Activated CD4-positive, alpha-beta memory T cell treated with anti-CD3 and anti-CD28 coated beads, Interleukin-2, amount 10 ng/mL, durations not matched to agents 7 days and 5 days (primary cell): ENCODE results near the gene TMEM179. TPM values are rescaled to one million over a fixed set of nuclear protein-coding genes. Genes with fewer than 3 reads are reported as not detected.

Source experiments
- CTCF ChIA-PET: fragments of 350-600 bp; sonication (Branson Sonifier 250); formaldehyde crosslinking; loops from one replicate; lab custom pipeline; 2021; ENCODE audit warnings: antibody characterized with exemption, inconsistent platforms; lab: Charles Lee
- POLR2A ChIA-PET: fragments of 350-600 bp; sonication (Branson Sonifier 250); formaldehyde crosslinking; loops from one replicate; lab custom pipeline; 2021; ENCODE audit warnings: antibody characterized with exemption; lab: Charles Lee
- DNase-seq: peaks from one replicate; pipeline ENCODE4 v3.0.0-alpha.2; 2020
- H3K27ac Mint-ChIP-seq: one replicate; pipeline ENCODE4 v1.8.0; 2021; ENCODE audit warnings: mild to moderate bottlenecking, mixed read lengths
- H3K27me3 Mint-ChIP-seq: one replicate; pipeline ENCODE4 v1.8.0; 2021; ENCODE audit warnings: mixed read lengths
- H3K36me3 Mint-ChIP-seq: one replicate; pipeline ENCODE4 v1.8.0; 2021; ENCODE audit warnings: low read depth, mixed read lengths
- H3K4me1 Mint-ChIP-seq: one replicate; pipeline ENCODE4 v1.8.0; 2021; ENCODE audit warnings: mixed read lengths
- H3K4me3 Mint-ChIP-seq: one replicate; pipeline ENCODE4 v1.8.0; 2021; ENCODE audit warnings: mild to moderate bottlenecking, mixed read lengths
- H3K9me3 Mint-ChIP-seq: one replicate; pipeline ENCODE4 v1.8.0; 2021; ENCODE audit warnings: mixed read lengths
- total RNA-seq, 2 experiments: library from RNA; stranded (reverse); gene quantifications; one replicate each; pipeline ENCODE4 v1.2.3, GENCODE V29; 2021

Gene TMEM179
- total RNA-seq, 2 experiments from 2014 or later: not detected

DNA sequence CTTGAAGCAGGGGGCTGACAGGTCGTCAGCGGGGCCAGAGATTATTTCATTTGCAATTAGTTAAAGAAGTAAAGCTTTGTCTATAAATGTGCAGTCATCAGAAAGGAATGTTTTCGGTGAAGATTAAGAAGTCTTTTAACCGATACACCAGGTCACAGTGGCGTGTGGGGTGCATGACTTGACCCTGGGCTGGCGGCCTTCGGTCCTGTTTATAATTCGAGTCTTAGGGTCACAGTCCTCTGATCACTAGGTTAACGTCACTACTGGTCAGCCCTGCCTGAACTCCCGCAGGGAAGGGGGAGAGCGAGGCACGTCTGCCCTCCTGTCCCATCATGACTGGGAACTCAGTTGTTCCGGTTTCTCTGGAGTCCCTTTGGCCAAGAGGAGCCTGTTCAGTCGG, 30.0 kb downstream of the TMEM179 start:
- DNase-seq: no peak
- no peaks in the 10 kb centered on the region for H3K4me1 Mint-ChIP-seq
- no peaks in the 10 kb centered on the region for H3K36me3 Mint-ChIP-seq
- no peaks in the 10 kb centered on the region for H3K27me3 Mint-ChIP-seq
- H3K9me3 Mint-ChIP-seq: no peaks in the 10 kb centered on the region
- no peak overlapping the region for H3K4me3 Mint-ChIP-seq
- H3K27ac Mint-ChIP-seq: no peak overlapping the region
- POLR2A ChIA-PET: no interaction called here
- CTCF ChIA-PET: no interaction called here

DNA sequence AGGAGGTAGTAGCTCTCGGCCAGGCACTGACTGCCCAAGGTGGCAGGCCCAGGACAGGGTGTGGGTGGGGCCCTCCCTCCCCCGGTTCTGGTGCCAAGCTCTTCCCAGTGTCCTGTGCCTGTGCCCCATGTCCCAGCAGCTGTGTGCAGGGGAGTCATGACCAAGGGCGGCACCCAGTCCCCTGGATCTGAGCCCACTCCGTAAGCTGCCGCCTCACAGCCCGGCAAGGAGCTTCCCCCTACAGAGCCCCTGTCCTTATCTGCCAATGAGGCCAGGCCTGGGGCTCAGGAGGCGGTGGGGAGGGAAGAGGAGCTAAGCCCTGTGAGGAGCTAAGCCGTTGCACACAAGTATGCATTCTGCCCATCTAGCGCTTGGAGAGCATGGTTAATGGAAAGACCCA, 30.6 kb downstream of the TMEM179 start:
- Mint-ChIP-seq H3K27me3 (no peaks in the 10 kb centered on the region), H3K4me3 (no peak overlapping the region), H3K27ac (no peak overlapping the region), H3K4me1 (no peaks in the 10 kb centered on the region), H3K9me3 (no peaks in the 10 kb centered on the region), H3K36me3 (no peaks in the 10 kb centered on the region)
- CTCF ChIA-PET: no interaction called here
- POLR2A ChIA-PET: no interaction called here
- DNase-seq: no peak

DNA sequence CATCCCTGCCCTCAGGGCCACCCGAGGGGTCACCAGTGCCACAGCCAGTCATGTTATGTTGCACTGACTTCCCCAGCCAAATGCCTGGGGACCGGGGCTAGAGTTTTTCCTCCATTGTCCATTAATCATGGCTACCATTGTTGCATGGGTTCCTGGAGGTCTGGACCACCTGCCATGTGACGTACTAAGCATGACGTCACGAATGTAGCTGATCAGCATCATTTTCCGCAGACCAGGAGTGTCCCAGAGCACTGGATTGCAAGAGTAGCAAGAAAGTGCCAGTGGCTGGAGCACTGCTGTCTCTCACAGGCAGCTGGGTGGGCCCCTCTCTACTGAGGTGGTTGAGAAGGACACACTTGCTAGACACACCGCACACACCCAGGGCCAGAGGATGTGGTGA, 31.9 kb downstream of the TMEM179 start:
- DNase-seq: no peak
- no peak overlapping the region for H3K4me3 Mint-ChIP-seq
- CTCF ChIA-PET: no interaction called here
- POLR2A ChIA-PET: no interaction called here
- H3K9me3 Mint-ChIP-seq: no peaks in the 10 kb centered on the region
- no peaks in the 10 kb centered on the region for H3K27me3 Mint-ChIP-seq
- H3K27ac Mint-ChIP-seq: no peak overlapping the region
- no peaks in the 10 kb centered on the region for H3K36me3 Mint-ChIP-seq
- no peaks in the 10 kb centered on the region for H3K4me1 Mint-ChIP-seq

DNA sequence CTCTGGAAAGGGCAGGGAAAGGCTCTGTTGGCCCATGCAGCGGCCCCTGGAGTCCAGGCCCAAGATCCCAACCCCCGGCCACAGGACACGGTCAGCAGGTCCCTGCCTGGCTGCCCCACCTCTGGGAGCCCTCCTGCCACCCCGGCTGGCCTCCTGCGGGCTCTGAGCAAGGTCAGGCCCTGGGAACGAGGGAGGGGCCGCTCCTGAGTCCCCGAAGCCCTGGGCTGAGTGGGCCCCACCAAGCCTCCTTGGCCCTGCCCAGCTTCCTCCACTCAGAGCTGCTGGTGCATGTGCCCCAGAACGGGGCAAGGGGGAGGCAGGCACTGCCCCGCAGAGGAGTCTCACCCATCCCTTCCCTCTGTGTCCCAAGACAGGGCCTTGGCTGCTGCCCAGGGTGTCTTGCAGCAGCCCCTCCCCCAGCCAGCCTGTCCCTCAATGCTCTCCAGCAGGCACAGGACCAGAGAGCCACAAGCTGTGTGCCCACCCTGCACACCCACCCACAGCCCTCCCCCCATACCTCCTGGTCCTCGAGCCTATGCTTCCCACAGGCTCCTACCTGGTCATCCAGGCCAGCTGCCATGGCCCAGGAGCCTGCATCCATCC, 32.4 kb downstream of the TMEM179 start:
- Mint-ChIP-seq H3K4me1 (no peaks in the 10 kb centered on the region), H3K27ac (no peak overlapping the region), H3K9me3 (no peaks in the 10 kb centered on the region), H3K36me3 (no peaks in the 10 kb centered on the region), H3K27me3 (no peaks in the 10 kb centered on the region), H3K4me3 (no peak overlapping the region)
- no peak for DNase-seq
- ChIA-PET POLR2A (no interaction called here), CTCF (no interaction called here)

DNA sequence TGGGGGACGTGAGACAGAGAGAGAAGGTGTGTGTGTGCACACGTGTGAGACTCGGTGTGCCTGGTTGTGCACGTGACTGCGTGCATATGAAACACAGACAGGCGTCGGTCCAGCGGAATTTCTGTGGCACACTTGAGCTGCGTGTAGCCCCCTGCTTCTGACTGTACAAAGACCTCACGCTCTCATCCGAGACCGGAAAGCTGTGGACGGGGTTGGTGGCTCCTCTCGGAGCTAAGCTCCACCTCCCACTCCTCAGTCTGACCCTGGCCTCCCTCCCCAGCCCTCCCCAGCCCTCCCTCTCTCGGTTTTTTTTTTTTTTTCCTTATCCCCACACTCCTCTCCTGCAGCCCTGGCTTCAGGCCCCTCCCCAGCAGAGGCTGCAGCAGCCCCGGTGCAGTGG, 33.3 kb downstream of the TMEM179 start:
- no peaks in the 10 kb centered on the region for H3K4me1 Mint-ChIP-seq
- POLR2A ChIA-PET: no interaction called here

DNA sequence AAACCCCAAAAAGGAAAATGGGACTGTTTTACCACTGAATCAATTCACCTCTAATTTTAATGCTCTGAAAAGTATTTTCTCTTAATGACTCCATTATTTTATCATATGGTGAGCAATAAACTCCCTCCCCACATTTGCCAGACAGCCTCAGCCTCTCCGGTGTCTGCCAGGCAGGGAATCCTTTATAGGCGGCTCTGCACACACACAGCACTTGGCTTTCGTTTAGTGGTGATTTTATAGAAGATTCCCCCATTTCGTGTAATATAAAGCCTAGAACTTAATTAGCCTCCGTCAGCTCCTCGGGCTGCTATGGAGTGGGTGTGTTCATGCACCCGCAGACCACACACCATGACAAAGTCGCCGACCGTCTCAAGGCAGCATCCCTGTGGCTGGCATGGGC, 35.1 kb downstream of the TMEM179 start:
- H3K9me3 Mint-ChIP-seq: no peaks in the 10 kb centered on the region
- no peak overlapping the region for H3K4me3 Mint-ChIP-seq
- ChIA-PET POLR2A (no interaction called here), CTCF (no interaction called here)
- H3K27ac Mint-ChIP-seq: no peak overlapping the region
- no peaks in the 10 kb centered on the region for H3K4me1 Mint-ChIP-seq
- H3K27me3 Mint-ChIP-seq: no peaks in the 10 kb centered on the region
- DNase-seq: no peak
- no peaks in the 10 kb centered on the region for H3K36me3 Mint-ChIP-seq

More for the DNA sequence above, 33.3 kb downstream of the TMEM179 start:
- CTCF ChIA-PET: no interaction called here
- no peaks in the 10 kb centered on the region for H3K9me3 Mint-ChIP-seq
- no peak overlapping the region for H3K4me3 Mint-ChIP-seq
- no peak for DNase-seq
- no peaks in the 10 kb centered on the region for H3K27me3 Mint-ChIP-seq
- H3K36me3 Mint-ChIP-seq: no peaks in the 10 kb centered on the region
- H3K27ac Mint-ChIP-seq: no peak overlapping the region

DNA sequence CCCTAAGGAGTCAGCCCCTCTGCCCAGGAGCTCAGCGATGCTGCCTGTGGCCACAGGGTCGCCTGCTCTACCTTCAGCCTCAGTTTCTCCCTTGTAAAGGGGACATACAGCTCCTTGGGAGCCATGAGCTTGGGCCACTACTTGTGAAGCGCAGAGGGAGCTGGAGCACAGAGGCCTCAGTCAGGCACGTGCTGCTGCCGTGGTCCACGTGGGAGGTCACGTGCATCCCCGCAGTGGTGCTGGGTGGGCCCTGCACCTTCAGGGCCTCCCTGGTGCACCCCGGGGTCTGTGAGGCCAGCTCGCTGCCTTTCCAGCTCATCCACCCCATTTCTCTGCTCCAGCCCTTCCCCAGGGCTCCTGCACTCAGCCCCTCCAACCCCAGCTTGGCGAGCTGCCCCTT, 36.0 kb downstream of the TMEM179 start:
- H3K9me3 Mint-ChIP-seq: no peaks in the 10 kb centered on the region
- CTCF ChIA-PET: no interaction called here
- DNase-seq: no peak
- POLR2A ChIA-PET: no interaction called here
- H3K36me3 Mint-ChIP-seq: no peaks in the 10 kb centered on the region
- H3K27ac Mint-ChIP-seq: no peak overlapping the region
- H3K27me3 Mint-ChIP-seq: no peaks in the 10 kb centered on the region
- H3K4me3 Mint-ChIP-seq: no peak overlapping the region
- no peaks in the 10 kb centered on the region for H3K4me1 Mint-ChIP-seq

DNA sequence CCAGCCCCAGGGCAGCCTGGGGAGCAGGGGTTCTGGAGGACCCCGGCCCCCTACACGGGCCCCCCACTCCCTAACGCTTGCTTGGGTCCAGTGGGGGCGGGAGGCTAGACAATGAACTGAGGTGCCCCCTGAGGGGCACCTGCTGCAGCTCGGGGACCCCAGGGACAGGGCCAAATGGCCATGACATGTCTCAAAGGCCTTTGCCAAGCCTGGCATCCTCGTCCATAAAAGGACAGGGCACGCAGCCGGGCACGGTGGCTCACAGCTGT, 36.7 kb downstream of the TMEM179 start:
- no peaks in the 10 kb centered on the region for H3K27me3 Mint-ChIP-seq
- no peaks in the 10 kb centered on the region for H3K9me3 Mint-ChIP-seq
- no peak overlapping the region for H3K4me3 Mint-ChIP-seq

DNA sequence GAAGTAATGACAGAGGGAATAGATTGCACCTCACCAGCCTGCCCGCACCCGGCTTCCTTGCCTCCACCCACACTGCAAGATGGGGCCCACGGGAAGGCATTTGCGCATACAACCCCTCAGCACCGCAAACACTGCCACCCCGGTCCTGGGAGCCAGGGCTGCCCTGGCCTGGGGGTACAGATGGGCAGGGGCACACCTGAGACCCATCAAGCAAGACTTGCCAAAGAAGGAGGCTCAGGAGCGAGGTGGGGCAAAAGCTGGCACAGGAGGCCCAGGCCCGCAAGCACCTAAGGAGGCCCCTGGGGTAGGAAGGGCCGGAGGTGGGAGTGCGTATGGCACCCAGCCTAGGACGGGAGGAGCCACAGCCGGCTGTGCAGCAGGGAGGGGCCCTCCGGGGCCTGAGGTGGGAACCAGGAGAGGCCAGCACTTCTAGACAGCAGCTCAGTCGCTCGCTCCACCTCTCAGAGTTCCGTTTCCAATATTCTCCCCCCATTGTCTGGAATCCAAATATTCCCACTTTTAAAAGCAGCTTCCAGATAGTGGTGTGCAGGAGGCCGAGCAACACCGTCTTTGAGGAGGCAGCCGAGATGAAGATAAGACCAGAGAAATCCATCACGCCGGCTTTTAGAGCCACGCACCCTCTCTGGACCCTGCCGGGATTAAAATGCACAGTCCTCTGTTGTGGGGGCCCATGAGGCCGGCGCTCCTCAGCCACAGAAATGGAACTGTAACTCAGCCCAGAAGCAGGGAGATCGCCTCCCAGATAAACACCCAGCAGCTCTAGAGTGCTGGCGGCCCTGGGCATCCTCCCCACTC, 37.2 kb downstream of the TMEM179 start:
- ChIA-PET POLR2A (no interaction called here), CTCF (interaction anchor here (0.7 kb wide), 1 partner anchor 83 kb away, joined by 4 read pairs; no protein-coding TSS in a partner anchor)
- Mint-ChIP-seq H3K4me3 (no peak overlapping the region), H3K36me3 (no peaks in the 10 kb centered on the region), H3K27me3 (no peaks in the 10 kb centered on the region), H3K4me1 (no peaks in the 10 kb centered on the region), H3K27ac (no peak overlapping the region), H3K9me3 (no peaks in the 10 kb centered on the region)
- no peak for DNase-seq

More for the DNA sequence above, 36.7 kb downstream of the TMEM179 start:
- Mint-ChIP-seq H3K4me1 (no peaks in the 10 kb centered on the region), H3K27ac (no peak overlapping the region), H3K36me3 (no peaks in the 10 kb centered on the region)
- no peak for DNase-seq
- CTCF ChIA-PET: interaction anchor here (0.7 kb wide), 1 partner anchor 84 kb away, joined by 4 read pairs; no protein-coding TSS in a partner anchor
- POLR2A ChIA-PET: no interaction called here

DNA sequence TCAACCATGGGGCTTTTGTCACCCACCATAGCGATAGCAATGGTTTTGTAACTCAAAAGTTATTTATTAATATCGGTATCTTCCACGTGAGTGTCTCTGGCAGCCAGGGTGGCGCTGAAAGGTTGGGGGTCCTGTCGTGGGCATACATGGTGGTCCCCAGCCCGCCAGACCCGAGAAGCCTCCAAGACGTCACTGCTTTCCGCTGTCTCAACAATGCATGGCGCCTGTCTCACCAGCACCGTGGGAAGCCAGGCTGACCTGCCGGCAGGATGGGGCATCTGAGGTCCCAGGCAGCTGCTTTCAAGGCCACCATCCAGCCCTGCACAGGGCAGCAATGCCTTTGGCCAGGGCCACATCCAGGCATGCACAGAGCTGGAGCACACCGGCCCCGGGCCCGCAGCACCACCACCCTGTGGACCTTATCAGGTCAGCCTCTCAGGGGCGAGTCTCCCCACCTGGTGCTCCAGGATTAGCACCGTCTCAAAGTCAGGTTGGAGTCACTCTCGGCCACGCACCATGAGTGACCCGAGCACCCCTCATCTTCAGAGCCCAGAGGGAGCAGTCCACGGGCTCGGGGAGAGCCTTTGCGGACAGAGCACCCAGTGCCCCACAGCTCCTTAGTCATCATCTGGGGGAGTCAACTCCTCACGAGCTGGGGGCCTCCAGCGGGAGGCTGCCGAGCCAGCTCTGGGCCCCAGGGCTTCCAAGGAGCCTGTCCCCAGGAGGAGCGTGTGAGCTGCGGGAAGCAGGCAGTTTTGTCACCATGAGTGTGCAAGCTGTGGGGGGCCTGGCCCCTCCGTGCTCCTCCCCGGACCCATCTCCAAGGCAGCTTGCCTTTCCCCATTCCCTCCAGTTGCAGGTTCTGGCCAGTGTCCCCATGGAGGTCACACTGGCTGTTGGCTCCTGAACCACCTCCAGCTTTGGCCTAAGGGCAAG, 39.6 kb downstream of the TMEM179 start:
- ChIA-PET CTCF (interaction anchor here (0.5 to 2.8 kb wide), 7 partner anchors 10 to 973 kb away, joined by 3 to 11 read pairs (median 4); no protein-coding TSS in a partner anchor), POLR2A (no interaction called here)
- no peak for DNase-seq
- no peaks in the 10 kb centered on the region for H3K4me1 Mint-ChIP-seq
- H3K27me3 Mint-ChIP-seq: no peaks in the 10 kb centered on the region
- H3K9me3 Mint-ChIP-seq: no peaks in the 10 kb centered on the region
- H3K36me3 Mint-ChIP-seq: no peaks in the 10 kb centered on the region
- H3K27ac Mint-ChIP-seq: no peak overlapping the region
- H3K4me3 Mint-ChIP-seq: no peak overlapping the region

DNA sequence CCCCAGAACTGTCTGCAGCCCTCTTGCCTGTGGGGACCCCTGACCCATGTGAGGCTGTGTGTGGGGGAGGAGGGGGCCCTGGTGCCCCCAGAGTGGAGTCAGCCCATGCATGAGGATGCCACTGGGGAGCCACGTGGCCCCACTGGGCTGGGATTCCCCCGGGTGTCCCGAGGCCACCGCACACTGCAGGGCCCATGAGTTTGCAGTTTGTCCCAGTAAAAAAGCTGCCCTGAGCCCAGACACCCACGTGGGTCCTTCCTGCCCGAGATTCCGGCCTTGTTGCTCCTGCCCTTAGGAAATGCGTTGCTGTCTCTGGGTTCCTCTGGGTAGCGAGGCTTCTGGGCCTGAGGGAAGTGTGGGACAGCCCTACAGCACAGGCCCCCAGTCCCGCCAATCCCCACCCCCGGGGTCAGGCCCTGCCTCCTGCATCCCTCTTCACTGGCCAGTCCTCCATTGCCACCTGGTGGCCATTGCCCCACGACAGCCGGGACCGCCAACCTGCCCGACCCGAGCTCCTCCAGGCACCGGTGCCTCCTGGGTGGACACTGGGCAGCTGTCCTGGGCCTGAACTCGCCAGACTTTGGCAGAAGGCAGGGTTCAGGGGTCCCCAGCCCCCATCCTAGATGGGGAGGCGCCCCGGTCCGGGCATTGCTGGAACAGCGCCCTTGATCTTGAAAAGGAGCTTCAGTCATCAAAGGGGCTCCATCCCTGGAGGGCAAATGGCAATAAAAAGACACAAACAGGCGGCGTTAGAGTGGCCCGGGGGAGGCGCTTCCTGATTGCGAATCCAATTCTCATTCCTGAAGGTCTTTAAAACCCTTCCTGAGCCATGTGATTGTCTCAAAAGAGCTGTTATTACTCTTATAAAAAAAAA, 40.6 kb downstream of the TMEM179 start:
- Mint-ChIP-seq H3K27ac (no peak overlapping the region), H3K4me3 (no peak overlapping the region), H3K9me3 (no peaks in the 10 kb centered on the region), H3K36me3 (no peaks in the 10 kb centered on the region), H3K27me3 (no peaks in the 10 kb centered on the region), H3K4me1 (no peaks in the 10 kb centered on the region)
- peak; percentile 64 for DNase-seq
- ChIA-PET POLR2A (no interaction called here), CTCF (interaction anchor here (0.5 to 2.8 kb wide), 8 partner anchors 9 to 537 kb away, joined by 3 to 11 read pairs (median 4); no protein-coding TSS in a partner anchor)

DNA sequence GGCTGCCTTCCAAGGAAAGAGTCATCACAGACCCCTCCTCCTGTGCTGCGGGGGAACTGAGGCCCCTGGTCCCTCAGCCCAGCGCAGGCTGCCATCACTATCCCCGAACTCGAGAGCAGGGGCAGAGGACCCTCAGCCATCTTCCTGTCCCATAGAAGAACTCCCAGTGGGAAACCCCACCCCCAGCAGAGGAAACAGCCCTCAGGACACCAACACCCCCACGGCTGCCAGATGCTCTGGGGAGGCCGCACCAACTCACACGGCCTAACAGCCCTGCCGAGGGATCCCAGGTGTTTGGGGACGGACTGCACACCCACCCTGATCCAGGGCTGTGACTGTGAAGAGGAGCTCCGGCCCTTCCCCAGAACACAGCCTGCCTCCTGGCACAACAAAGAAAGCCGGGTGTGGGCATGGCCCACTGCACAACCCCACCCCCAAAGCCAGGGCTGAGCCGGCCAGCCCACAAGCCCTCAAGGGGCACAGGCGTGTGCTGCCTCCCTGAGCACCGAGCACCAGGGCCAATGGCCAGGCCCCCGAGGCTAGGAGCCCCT, 41.3 kb downstream of the TMEM179 start:
- H3K27me3 Mint-ChIP-seq: no peaks in the 10 kb centered on the region
- H3K4me1 Mint-ChIP-seq: no peaks in the 10 kb centered on the region
- no peak overlapping the region for H3K27ac Mint-ChIP-seq
- H3K36me3 Mint-ChIP-seq: no peaks in the 10 kb centered on the region
- H3K9me3 Mint-ChIP-seq: no peaks in the 10 kb centered on the region
- DNase-seq: no peak
- CTCF ChIA-PET: interaction anchor here (1.2 kb wide), 1 partner anchor 469 kb away, joined by 3 read pairs; no protein-coding TSS in a partner anchor
- POLR2A ChIA-PET: no interaction called here
- no peak overlapping the region for H3K4me3 Mint-ChIP-seq
